Mesothelial cell of epicardium (in vitro differentiated cells): ENCODE data around the gene IL6. TPM values are rescaled to one million over a fixed set of nuclear protein-coding genes. Genes with fewer than 3 reads are reported as not detected.

Source experiments
- DNase-seq, 2 experiments: peaks; one replicate each; pipeline ENCODE4 v3.0.0; 2021; ENCODE audit warnings: low spot score in 2 of 2; ENCODE audit not compliant: unreplicated experiment in 2 of 2
- H3K27ac Mint-ChIP-seq: 2 replicates; pipeline ENCODE4 v1.8.0; 2021; ENCODE audit warnings: mixed read lengths
- H3K27me3 Mint-ChIP-seq: 2 replicates; pipeline ENCODE4 v1.8.0; 2021; ENCODE audit warnings: low read depth, mixed read lengths
- H3K36me3 Mint-ChIP-seq: 2 replicates; pipeline ENCODE4 v1.8.0; 2021; ENCODE audit warnings: mixed read lengths
- H3K4me1 Mint-ChIP-seq: 2 replicates; pipeline ENCODE4 v1.8.0; 2021; ENCODE audit warnings: mixed read lengths
- H3K4me3 Mint-ChIP-seq: 2 replicates; pipeline ENCODE4 v1.8.0; 2021; ENCODE audit warnings: mild to moderate bottlenecking, moderate library complexity, mixed read lengths
- H3K9me3 Mint-ChIP-seq: 2 replicates; pipeline ENCODE4 v1.8.0; 2021; ENCODE audit warnings: mixed read lengths
- CTCF ChIP-seq: fragments of 200-600 bp; sonication (generic); IDR thresholded peaks from one replicate; pipeline ENCODE4 v1.5.0; 2021; ENCODE audit warnings: antibody characterized with exemption; ENCODE audit not compliant: unreplicated experiment
- total RNA-seq: library from RNA; stranded (reverse); gene quantifications from 3 replicates; pipeline ENCODE4 v1.2.1, GENCODE V29; 2021

Gene IL6
- total RNA-seq, 1 donor from 2014 or later, result 1.4 TPM

GRCh38 chr7:22718911-22719420 lies 8.0 kb upstream of the IL6 start:
- DNase-seq, result no peak
- H3K36me3 Mint-ChIP-seq, result no peaks in the 10 kb centered on the region
- peaks cover 21% of the 10 kb centered on the region for H3K4me1 Mint-ChIP-seq
- H3K27ac Mint-ChIP-seq, result no peak overlapping the region
- no peak overlapping the region for H3K4me3 Mint-ChIP-seq
- no peaks in the 10 kb centered on the region for H3K9me3 Mint-ChIP-seq
- no peaks in the 10 kb centered on the region for H3K27me3 Mint-ChIP-seq
- no peak for TF ChIP-seq CTCF

GRCh38 chr7:22720791-22721786 lies 5.9 kb upstream of the IL6 start:
- Mint-ChIP-seq H3K9me3 (no peaks in the 10 kb centered on the region), H3K27me3 (no peaks in the 10 kb centered on the region), H3K4me1 (peaks cover 32% of the 10 kb centered on the region), H3K4me3 (no peak overlapping the region), H3K27ac (no peak overlapping the region), H3K36me3 (no peaks in the 10 kb centered on the region)
- DNase-seq, result no peak
- no peak for TF ChIP-seq CTCF

GRCh38 chr7:22722536-22723180 lies 4.3 kb upstream of the IL6 start:
- Mint-ChIP-seq H3K27me3 (no peaks in the 10 kb centered on the region), H3K36me3 (no peaks in the 10 kb centered on the region), H3K4me1 (peaks cover 44% of the 10 kb centered on the region), H3K4me3 (no peak overlapping the region), H3K9me3 (no peaks in the 10 kb centered on the region), H3K27ac (no peak overlapping the region)
- DNase-seq, result no peak
- no peak for TF ChIP-seq CTCF

GRCh38 chr7:22723181-22723601 lies 3.8 kb upstream of the IL6 start:
- Mint-ChIP-seq H3K4me1 (peaks cover 39% of the 10 kb centered on the region), H3K27me3 (no peaks in the 10 kb centered on the region), H3K4me3 (no peak overlapping the region), H3K27ac (no peak overlapping the region), H3K36me3 (no peaks in the 10 kb centered on the region), H3K9me3 (no peaks in the 10 kb centered on the region)
- DNase-seq, result no peak
- no peak for TF ChIP-seq CTCF

DNA sequence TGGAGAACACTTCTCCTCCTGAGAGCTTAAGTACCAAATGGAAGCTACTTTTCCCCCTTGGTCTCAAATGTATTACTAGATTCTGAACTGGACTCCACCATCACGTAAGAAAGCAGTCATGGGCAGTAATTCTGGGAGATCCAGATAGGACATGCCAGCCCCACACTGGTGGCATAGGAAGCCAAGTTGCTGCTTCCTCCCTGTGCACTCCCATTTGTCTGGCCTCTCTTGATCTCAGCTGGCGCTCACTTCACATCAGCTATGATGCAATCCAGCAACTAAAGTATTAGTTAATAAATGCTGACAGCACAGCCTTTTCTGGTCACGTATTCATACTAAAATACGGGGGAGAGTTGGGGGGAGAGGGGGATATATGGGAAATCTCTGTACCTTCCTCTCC lies 3.4 kb upstream of the IL6 start:
- Mint-ChIP-seq H3K9me3 (no peaks in the 10 kb centered on the region), H3K27me3 (no peaks in the 10 kb centered on the region), H3K36me3 (no peaks in the 10 kb centered on the region), H3K4me3 (no peak overlapping the region), H3K4me1 (peaks cover 34% of the 10 kb centered on the region), H3K27ac (no peak overlapping the region)
- DNase-seq, result no peak
- TF ChIP-seq CTCF, result no peak
